ENCODE data around the gene CIAO2A.
A peak's percentile ranks its signal among the peaks of the same experiment; 100 is the strongest.
"Not testable (repeated sequence)": the region's sequence is repeated elsewhere in the genome, so short reads cannot be mapped to it uniquely, and the experiment has no call there.

Gene CIAO2A

GRCh38 chr15:64112073-64112772, 18.6 kb upstream of the CIAO2A start:
- H3K4me3 ChIP-seq (ENCODE audit: control insufficient read depth, low read depth, low read length) = no peak overlapping the region
- DNase-seq (ENCODE audit: low read depth) = no peak
- TF ChIP-seq CTCF (IDR thresholded peaks at IDR 0.05; ENCODE audit: control insufficient read depth, insufficient read depth, low read depth, low read length, missing control alignments) = no peak

GRCh38 chr15:64111679-64112050, 18.0 kb upstream of the CIAO2A start:
- no peak for TF ChIP-seq CTCF (IDR thresholded peaks at IDR 0.05; ENCODE audit: control insufficient read depth, insufficient read depth, low read depth, low read length, missing control alignments)
- DNase-seq (ENCODE audit: low read depth) = no peak

GRCh38 chr15:64110950-64111678, 17.5 kb upstream of the CIAO2A start:
- DNase-seq (ENCODE audit: low read depth) = no peak
- no peak for TF ChIP-seq CTCF (IDR thresholded peaks at IDR 0.05; ENCODE audit: control insufficient read depth, insufficient read depth, low read depth, low read length, missing control alignments)
- no peak overlapping the region for H3K4me3 ChIP-seq (ENCODE audit: control insufficient read depth, low read depth, low read length)

More at GRCh38 chr15:64111679-64112050, 18.0 kb upstream of the CIAO2A start:
- no peak overlapping the region for H3K4me3 ChIP-seq (ENCODE audit: control insufficient read depth, low read depth, low read length)

GRCh38 chr15:64110108-64110701, 16.6 kb upstream of the CIAO2A start:
- DNase-seq (ENCODE audit: low read depth); H3K4me3 ChIP-seq (ENCODE audit: control insufficient read depth, low read depth, low read length): not testable (repeated sequence)

- no peak for TF ChIP-seq CTCF (IDR thresholded peaks at IDR 0.05; ENCODE audit: control insufficient read depth, insufficient read depth, low read depth, low read length, missing control alignments)
- H3K4me3 ChIP-seq (ENCODE audit: control insufficient read depth, low read depth, low read length) = no peak overlapping the region
- no peak for DNase-seq (ENCODE audit: low read depth)
Measured at GRCh38 chr15:64107337-64107736, 13.7 kb upstream of the CIAO2A start.

- peak; percentile 37 for DNase-seq (ENCODE audit: low read depth)
- no peak overlapping the region for H3K4me3 ChIP-seq (ENCODE audit: control insufficient read depth, low read depth, low read length)
- no peak for TF ChIP-seq CTCF (IDR thresholded peaks at IDR 0.05; ENCODE audit: control insufficient read depth, insufficient read depth, low read depth, low read length, missing control alignments)
Measured at GRCh38 chr15:64105113-64105704, 11.6 kb upstream of the CIAO2A start.

- DNase-seq (ENCODE audit: low read depth) = no peak
- H3K4me3 ChIP-seq (ENCODE audit: control insufficient read depth, low read depth, low read length) = no peak overlapping the region
- TF ChIP-seq CTCF (IDR thresholded peaks at IDR 0.05; ENCODE audit: control insufficient read depth, insufficient read depth, low read depth, low read length, missing control alignments) = no peak
Measured at GRCh38 chr15:64102497-64102896, 8.9 kb upstream of the CIAO2A start.
